Measurements from ENCODE around the gene AARSD1. TPM values are rescaled to one million over a fixed set of nuclear protein-coding genes. Genes with fewer than 3 reads are reported as not detected.

The AARSD1 gene
- total RNA-seq, 4 donors from 2014 or later: 12.6 to 33.5 (median 26.5) TPM

DNA sequence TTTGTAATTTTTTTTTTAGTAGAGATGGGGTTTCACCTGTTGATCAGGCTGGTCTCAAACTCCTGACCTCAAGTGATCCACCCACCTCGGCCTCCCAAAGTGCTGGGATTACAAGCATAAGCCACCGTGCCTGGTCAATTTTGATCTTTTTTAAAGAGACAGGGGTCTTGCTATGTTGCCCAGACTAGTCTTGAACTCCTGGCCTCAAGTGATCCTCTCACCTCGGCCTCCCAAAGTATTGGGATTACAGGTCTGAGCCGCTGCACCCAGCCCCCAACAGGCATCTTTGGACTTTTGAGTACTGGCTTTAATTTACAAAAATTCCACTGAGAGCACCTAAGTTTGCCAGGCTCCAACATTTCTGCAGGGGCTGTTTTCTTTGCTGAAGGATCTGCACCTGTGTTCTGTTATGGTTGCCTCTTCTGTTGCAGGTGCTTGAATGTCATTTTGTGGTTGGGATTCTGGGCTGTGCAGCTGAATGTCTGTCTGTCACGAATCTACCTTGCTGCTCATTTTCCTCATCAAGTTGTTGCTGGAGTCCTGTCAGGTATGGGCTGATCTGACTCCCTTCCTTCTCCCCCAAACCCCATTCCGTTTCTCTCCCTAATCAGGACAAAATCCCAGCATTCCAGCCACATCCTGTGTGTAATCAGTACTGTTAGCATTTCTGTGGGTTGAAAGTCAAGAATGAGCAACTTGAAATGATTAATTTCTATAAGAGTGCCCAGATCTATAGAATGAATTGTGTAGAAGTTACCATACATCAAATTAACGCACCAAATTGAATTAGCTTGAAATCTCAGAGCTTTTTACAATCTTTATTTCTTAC lies 55.2 kb downstream of the AARSD1 start:
- DNase-seq: no peak
- Histone ChIP-seq H3K4me1 (no peaks in the 10 kb centered on the region), H3K4me3 (no peak overlapping the region), H3K9me3 (no peaks in the 10 kb centered on the region), H3K27ac (no peak overlapping the region), H3K36me3 (peaks cover 0 to 8% (median 0%) of the 10 kb centered on the region in 3 donors), H3K27me3 (peaks cover 0 to 4% of the 10 kb centered on the region in 2 donors)
- TF ChIP-seq, protein P1, sequence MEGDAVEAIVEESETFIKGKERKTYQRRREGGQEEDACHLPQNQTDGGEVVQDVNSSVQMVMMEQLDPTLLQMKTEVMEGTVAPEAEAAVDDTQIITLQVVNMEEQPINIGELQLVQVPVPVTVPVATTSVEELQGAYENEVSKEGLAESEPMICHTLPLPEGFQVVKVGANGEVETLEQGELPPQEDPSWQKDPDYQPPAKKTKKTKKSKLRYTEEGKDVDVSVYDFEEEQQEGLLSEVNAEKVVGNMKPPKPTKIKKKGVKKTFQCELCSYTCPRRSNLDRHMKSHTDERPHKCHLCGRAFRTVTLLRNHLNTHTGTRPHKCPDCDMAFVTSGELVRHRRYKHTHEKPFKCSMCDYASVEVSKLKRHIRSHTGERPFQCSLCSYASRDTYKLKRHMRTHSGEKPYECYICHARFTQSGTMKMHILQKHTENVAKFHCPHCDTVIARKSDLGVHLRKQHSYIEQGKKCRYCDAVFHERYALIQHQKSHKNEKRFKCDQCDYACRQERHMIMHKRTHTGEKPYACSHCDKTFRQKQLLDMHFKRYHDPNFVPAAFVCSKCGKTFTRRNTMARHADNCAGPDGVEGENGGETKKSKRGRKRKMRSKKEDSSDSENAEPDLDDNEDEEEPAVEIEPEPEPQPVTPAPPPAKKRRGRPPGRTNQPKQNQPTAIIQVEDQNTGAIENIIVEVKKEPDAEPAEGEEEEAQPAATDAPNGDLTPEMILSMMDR (IDR thresholded peaks at IDR 0.05): no peak
- TF ChIP-seq POLR2A (IDR thresholded peaks at IDR 0.05): no peak

DNA sequence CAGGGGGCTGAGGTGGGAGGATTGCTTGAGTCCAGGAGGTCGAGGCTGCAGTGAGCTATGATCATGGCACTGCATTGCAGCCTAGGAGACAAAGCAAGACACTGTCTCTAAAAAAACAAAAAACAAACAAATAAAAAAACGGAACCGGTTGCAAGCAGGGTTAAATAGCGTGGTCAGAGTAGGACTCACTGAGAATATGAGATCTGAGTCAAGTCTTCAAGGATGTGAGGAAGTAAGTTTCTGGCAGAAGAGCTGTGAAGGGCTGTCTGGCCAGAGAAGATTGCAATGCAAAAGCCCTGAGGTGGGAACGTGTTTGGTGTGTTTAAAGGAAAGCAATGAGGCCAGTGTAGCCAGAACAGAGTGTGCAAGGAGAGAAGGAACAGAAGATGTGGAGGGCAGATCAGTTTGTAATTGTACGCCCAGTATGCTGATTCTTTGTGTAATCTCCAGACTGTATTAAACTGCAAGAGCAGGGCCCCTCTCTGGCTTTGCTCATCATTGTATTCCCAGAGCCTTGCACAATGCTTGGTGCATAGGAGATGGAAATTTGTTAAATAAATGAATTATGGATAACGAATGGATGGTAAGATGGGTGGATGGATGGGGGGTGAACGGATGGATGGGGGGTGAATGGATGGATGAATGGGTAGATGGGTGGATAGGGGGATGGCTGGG lies 57.3 kb downstream of the AARSD1 start:
- Histone ChIP-seq H3K4me3 (no peak overlapping the region), H3K27me3 (peaks cover 0 to 3% of the 10 kb centered on the region in 2 donors), H3K9me3 (no peaks in the 10 kb centered on the region), H3K4me1 (no peaks in the 10 kb centered on the region), H3K36me3 (peaks cover 0 to 8% (median 0%) of the 10 kb centered on the region in 3 donors), H3K27ac (no peak overlapping the region)
- no peak for DNase-seq
- TF ChIP-seq, protein P1 (IDR thresholded peaks at IDR 0.05): no peak
- no peak for TF ChIP-seq POLR2A (IDR thresholded peaks at IDR 0.05)

DNA sequence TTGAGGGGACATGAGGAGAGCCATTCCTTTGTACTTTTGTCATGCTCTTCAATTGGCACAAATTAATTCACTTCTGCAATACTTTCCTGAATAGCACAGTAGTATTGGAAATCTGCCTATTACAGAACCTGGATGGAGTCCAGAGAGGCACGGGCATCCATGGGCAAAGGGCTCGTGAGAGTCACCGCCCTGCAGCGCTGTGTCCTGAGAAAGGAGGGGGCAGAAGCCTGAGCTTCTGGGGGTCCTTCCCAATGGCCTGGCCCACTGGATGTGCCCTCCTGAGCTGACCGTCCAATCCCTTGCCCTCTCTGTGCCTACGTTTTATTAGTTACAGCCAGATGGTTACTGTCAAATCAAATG lies 60.2 kb downstream of the AARSD1 start:
- Histone ChIP-seq H3K4me3 (peak overlapping the region in 1 of 4 donors; percentile 3), H3K9me3 (no peaks in the 10 kb centered on the region), H3K27ac (no peak overlapping the region), H3K4me1 (no peaks in the 10 kb centered on the region), H3K27me3 (no peaks in the 10 kb centered on the region), H3K36me3 (no peaks in the 10 kb centered on the region)
- no peak for DNase-seq
- TF ChIP-seq, protein P1 (IDR thresholded peaks at IDR 0.05): no peak
- no peak for TF ChIP-seq POLR2A (IDR thresholded peaks at IDR 0.05)

DNA sequence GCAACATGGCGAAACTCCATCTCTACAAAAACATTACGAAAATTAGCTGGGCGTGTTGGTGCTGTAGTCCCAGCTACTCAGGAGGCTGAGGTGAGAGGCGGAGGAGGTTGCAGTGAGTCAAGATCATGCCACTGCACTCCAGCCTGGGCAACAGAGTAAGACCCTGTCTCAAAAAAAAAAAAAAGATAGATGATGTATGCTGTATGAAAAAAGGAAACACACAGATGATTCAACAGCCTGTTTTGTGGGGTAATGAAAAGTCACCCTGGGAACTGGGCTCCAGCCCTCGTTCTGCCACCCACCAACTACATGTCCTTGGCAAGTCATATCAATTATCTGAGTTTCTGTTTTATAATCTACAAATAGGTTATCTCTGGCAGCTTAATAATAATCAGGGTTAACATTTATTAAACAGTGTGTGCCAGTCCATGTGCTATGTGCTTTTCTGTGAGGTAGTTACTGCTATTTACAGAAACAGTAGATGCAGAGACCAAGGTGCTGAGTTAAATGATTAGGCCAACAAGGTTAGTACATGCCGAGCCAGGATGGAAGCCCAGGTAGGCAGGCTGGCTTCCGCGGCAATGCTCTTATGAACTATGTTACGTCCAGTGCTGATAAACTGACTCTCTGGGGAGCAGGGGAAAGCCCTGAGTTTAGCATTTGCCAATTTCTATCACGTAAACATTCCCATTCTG lies 62.6 kb downstream of the AARSD1 start:
- peak overlapping the region in 2 of 4 donors; percentile 48 to 49 for H3K4me3 ChIP-seq
- no peaks in the 10 kb centered on the region for H3K36me3 ChIP-seq
- H3K27me3 ChIP-seq: no peaks in the 10 kb centered on the region
- H3K9me3 ChIP-seq: no peaks in the 10 kb centered on the region
- H3K27ac ChIP-seq: no peak overlapping the region
- no peak for DNase-seq
- TF ChIP-seq, protein P1 (IDR thresholded peaks at IDR 0.05): no peak
- TF ChIP-seq POLR2A (IDR thresholded peaks at IDR 0.05): no peak
- H3K4me1 ChIP-seq: no peaks in the 10 kb centered on the region

Small RNA genes lying within 50 kb of the gene (small RNA-seq; reads per million reads assigned to genes)
- 0 reads per million in 2 donors for gene AARSD1
- gene RF00561: 0 reads per million in 2 donors

Other genes starting within 250 kb of the AARSD1 start
- 100 to 1,000 TPM in 1 of 4 donors, 10 to 100 TPM in 3; 33.5 to 120 (median 64.4) TPM for gene EZH1, start 219.4 kb downstream of the AARSD1 start, total RNA-seq
- gene RAMP2, start 203.2 kb downstream of the AARSD1 start, total RNA-seq: 1 to 10 TPM; 2.3 to 9.9 (median 4.3) TPM
- 10 to 100 TPM; 34.7 to 82.1 (median 67.5) TPM for gene VPS25, start 191.0 kb downstream of the AARSD1 start, total RNA-seq
- 10 to 100 TPM in 3 of 4 donors, 1 to 10 TPM in 1; 7.2 to 56.0 (median 28.7) TPM for gene WNK4, start 183.8 kb downstream of the AARSD1 start, total RNA-seq
- 100 to 1,000 TPM in 3 of 4 donors, 10 to 100 TPM in 1; 68.5 to 156 (median 139) TPM for gene COA3, start 165.8 kb downstream of the AARSD1 start, total RNA-seq
- gene CNTD1, start 165.6 kb downstream of the AARSD1 start, total RNA-seq: not detected
- 100 to 1,000 TPM in 3 of 4 donors, 10 to 100 TPM in 1; 81.6 to 171 (median 122) TPM for gene BECN1, start 140.2 kb downstream of the AARSD1 start, total RNA-seq
- gene PSME3, start 131.1 kb downstream of the AARSD1 start, total RNA-seq: 10 to 100 TPM; 45.6 to 75.9 (median 59.8) TPM
- 1 to 10 TPM in 2 of 4 donors, under 1 TPM in 1, not detected in 1; 0.70 to 2.3 (median 1.6) TPM for gene AOC2, start 119.9 kb downstream of the AARSD1 start, total RNA-seq
- 10 to 100 TPM in 1 of 4 donors, 1 to 10 TPM in 3; 3.3 to 11.4 (median 7.0) TPM for gene AOC3, start 113.3 kb downstream of the AARSD1 start, total RNA-seq
- gene G6PC1, start 63.7 kb downstream of the AARSD1 start, total RNA-seq: 10 to 100 TPM in 3 of 4 donors, 1 to 10 TPM in 1; 2.5 to 97.8 (median 66.0) TPM
- gene PTGES3L, start 15.6 kb upstream of the AARSD1 start, total RNA-seq: 1 to 10 TPM in 3 of 4 donors, not detected in 1; 1.6 to 6.9 (median 5.5) TPM
- 10 to 100 TPM; 17.2 to 37.3 (median 26.9) TPM for gene RUNDC1, start 16.1 kb upstream of the AARSD1 start, total RNA-seq
- 1,000 to 10,000 TPM in 1 of 4 donors, 100 to 1,000 TPM in 3; 331 to 1,066 (median 442) TPM for gene RPL27, start 34.0 kb upstream of the AARSD1 start, total RNA-seq
- 10 to 100 TPM; 60.1 to 85.8 (median 73.4) TPM for gene IFI35, start 42.3 kb upstream of the AARSD1 start, total RNA-seq
- 10 to 100 TPM; 52.8 to 97.8 (median 71.5) TPM for gene VAT1, start 57.9 kb upstream of the AARSD1 start, total RNA-seq
- 1 to 10 TPM in 1 of 4 donors, under 1 TPM in 3; 0.27 to 1.7 (median 0.32) TPM for gene RND2, start 60.8 kb upstream of the AARSD1 start, total RNA-seq
- 10 to 100 TPM in 3 of 4 donors, 1 to 10 TPM in 1; 9.0 to 38.0 (median 14.2) TPM for gene BRCA1, start 160.9 kb upstream of the AARSD1 start, total RNA-seq
- gene NBR1, start 206.8 kb upstream of the AARSD1 start, total RNA-seq: 100 to 1,000 TPM; 102 to 139 (median 127) TPM
- gene TMEM106A, start 247.4 kb upstream of the AARSD1 start, total RNA-seq: 10 to 100 TPM in 3 of 4 donors, 1 to 10 TPM in 1; 7.1 to 54.5 (median 15.3) TPM

Measured in Peyer's patch (tissue), 4 donors.